ENCODE results near the gene C11orf68.

GRCh38 chr11:65867284-65868071 lies 51.4 kb downstream of the C11orf68 start:
- TF ChIP-seq CTCF (IDR thresholded peaks at IDR 0.05; ENCODE audit: low read length) (no peak), EZH2phosphoT487 (IDR thresholded peaks at IDR 0.05; ENCODE audit: low read length) (no peak)

Measured in MM.1S (cell line).